Activated CD4-positive, alpha-beta T cell treated with anti-CD3 and anti-CD28 coated beads for 48 hours (primary cell): ENCODE results near the gene UBQLN1.
A peak's percentile ranks its signal among the peaks of the same experiment; 100 is the strongest.
"Not testable (repeated sequence)": the region's sequence is repeated elsewhere in the genome, so short reads cannot be mapped to it uniquely, and the experiment has no call there.

Experiments used
- DNase-seq: peaks from one replicate; pipeline ENCODE4 v3.0.0-alpha.2; 2020

The UBQLN1 gene

DNA sequence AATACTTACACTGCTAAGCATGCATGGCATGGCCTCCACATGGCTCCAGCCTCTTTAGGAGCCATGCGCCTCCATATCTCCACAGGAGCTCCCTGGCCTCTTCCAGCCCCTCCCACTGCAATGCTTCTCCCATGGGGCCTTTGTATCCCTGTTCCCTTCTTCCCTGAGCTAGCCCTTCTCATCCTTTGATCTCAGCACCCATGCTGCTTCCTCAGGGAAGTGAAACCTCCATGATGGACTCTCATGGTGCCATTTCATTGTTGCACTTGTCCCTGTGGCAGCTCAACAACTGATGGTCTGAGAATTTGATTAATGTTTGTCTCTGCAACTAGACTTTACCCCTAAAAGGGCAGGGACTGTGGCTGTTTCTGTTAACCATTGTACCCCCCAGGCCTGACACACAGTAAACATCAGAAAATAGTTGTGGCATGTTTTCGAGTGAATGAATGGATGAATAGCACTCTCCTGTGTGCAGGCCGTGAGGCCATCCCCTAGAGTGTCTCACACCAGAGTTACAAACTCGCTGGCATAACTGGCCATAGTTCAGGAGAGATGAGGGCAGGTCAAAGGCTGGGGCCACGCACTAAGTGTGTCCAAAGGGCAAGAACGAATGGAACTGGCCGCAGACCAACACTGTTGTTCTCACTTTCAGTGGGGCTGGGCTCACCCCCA is 78.2 kb downstream of the UBQLN1 start:
- DNase-seq, result no peak

DNA sequence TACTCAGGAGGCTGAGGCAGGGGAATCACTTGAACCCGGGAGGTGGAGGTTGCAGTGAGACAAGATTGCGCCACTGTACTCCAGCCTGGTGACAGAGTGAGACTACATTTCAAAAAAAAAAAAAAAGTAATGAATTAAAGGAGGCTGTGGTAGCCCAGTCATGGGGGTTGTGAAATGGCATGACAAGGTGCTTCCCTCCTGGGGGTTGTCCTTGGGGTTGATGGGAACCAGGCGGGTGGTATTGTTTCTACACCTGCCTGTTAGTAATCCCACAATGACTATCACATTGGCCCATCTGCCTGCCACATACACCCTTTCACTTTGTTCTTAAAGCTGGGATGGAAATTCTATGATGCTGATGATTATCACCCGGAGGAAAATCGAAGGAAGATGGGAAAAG is 79.2 kb downstream of the UBQLN1 start:
- no peak for DNase-seq

GRCh38 chr9:83625178-83625577 is 82.6 kb downstream of the UBQLN1 start:
- no peak for DNase-seq

DNA sequence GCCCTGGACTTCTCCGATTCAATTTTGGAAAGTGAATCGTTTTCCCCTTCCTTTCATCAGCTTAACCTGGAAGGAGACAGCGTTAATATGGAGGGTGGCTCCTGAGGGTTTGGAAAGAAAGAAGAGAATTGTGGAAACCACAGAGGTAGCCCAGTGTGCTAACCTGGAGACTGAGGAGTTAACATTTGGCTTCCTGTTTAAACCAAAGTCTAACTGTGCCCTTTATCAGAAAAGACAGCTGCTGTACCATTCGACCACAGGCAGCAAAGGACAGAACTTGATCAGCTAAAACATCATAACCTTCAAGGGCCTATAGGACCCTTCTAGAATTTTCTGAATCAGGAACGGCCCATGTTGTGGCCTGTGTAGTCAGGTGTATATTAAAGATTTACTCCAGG is 84.1 kb downstream of the UBQLN1 start:
- no peak for DNase-seq

GRCh38 chr9:83622939-83623678 is 84.6 kb downstream of the UBQLN1 start, which contains the start of gene IDNK:
Gene IDNK, plus strand, starts transcription at chr9:83623143. Its CDS starts 29 bp downstream, at chr9:83623172.
- peak; percentile 69 for DNase-seq

- peak; percentile 71 for DNase-seq
These were observed 85.3 kb downstream of the UBQLN1 start for GRCh38 chr9:83622433-83622938.

GRCh38 chr9:83620841-83621636 is 86.7 kb downstream of the UBQLN1 start:
- DNase-seq, result peak; percentile 40

- DNase-seq, result no peak
These were observed 90.5 kb downstream of the UBQLN1 start for GRCh38 chr9:83617299-83617698.

DNA sequence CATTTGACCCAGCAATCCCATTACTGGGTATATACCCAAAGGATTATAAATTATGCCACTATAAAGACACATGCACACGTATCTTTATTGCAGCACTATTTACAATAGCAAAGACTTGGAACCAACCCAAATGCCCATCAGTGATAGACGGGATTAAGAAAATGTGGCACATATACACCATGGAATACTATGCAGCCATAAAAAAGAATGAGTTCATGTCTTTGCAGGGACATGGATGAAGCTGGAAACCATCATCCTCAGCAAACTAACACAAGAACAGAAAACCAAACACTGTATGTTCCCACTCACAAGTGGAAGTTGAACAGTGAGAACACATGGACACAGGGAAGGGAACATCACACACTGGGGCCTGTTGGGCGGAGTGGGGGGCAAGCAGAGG is 94.5 kb downstream of the UBQLN1 start:
- DNase-seq, result not testable (repeated sequence)
